Stimulated activated CD4-positive, alpha-beta T cell treated with anti-CD3 and anti-CD28 coated beads, TNF-alpha, amount 100 ng/mL, for 4 hours (primary cell): ENCODE data around the gene SLC44A3.

Experiments used
- DNase-seq, 3 experiments: peaks; one replicate each; pipeline ENCODE4 v3.0.0-alpha.2; 2020; ENCODE audit warnings: low read depth in 3 of 3

SLC44A3 gene

DNA sequence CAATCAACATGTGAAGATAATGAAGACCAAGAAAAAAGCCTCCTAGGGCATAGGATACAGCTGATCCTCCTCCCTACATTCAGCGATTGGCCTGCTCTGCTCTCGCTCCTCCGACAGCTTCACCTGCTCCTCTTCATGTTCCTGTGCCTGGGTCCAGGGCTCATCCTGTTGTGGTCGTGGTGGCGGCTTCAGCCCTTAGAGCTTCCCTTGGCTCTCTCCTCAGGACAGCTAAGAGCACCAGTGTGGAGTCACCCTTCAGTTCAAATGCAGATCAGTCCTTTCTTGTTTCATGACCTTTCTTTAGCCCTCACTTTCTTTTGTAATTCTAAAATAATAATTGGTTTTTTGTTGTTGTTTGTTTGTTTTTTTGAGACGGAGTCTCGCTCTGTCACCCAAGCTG is 88.0 kb downstream of the SLC44A3 start:
- DNase-seq = no peak

DNA sequence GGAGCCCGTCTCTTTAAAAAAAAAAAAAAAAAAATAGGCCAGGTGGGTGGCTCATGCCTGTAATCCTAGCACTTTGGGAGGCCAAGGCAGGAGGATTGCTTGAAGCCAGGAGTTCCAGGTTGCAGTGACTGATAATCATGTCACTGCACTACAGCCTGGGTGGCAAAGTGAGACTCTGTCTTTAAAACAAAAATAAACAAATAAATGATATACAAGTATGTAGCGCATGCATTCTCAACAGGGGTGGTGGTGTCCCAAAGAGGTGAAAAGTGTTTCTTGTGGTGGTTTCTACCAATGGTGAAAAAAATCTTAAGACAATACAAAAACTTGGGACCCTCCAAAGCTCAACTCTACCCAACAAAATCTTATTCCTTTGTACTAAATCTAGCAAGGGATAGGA is 88.8 kb downstream of the SLC44A3 start:
- DNase-seq = no peak

DNA sequence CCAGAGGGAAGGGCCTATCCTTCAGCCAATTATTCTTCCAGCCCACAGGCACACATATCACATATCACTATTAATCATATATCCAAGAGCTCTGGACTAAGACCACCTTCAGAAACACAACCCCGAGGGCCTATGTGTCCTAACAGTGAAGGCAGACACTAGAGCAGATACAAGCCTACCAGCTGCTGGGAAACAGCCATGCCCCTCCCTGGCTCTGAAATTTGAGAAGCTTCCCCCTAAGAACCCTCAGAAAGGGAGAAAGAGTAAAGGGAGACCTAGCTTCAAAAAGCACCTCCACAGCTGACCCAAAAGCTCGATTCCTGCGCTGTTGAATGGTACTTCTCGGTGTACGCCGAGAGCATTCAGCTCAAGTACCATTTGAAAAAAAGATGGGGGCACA is 89.3 kb downstream of the SLC44A3 start:
- no peak for DNase-seq

DNA sequence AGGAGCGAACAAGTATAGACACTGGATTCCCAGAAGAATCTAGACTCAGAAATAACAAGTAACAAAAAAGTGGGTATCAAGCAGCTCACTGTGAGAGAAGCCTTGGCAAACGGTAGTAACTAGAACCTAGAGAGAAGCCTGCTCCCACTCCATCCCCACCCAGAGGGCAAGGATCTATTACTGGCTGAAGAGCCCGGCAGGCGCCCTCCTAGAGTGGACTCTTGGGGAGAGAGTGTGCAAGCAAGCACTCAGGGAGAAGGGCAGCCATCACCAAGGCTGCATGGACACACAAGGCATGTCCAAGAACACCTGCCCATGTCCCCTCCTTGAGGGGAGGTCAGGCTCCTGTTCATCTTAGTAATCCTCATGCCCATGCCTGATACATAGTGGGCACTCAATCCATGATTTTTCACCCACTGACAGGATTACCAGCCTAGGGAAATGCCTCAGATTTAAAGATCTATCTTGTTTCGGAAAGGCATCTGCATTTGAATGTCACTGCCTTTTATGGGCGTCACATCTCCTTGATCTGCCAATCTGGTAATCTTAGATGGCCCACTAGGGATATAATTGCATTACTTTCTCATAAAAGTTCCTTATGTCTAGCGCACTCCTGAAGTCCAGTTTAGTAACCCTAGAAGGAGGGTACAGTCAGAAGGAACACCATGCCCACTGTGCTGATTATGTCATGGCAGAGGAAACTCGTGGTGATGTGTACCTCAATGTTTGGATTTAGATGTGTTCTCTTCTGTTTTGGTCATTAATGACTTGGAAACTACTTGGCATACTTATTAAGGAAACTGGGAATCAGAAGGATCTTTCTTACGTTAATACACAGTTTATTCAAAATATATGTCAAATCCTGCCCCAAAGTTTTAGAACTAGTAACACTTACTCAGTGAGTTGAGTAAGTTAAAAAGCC is 92.4 kb downstream of the SLC44A3 start:
- no peak for DNase-seq

DNA sequence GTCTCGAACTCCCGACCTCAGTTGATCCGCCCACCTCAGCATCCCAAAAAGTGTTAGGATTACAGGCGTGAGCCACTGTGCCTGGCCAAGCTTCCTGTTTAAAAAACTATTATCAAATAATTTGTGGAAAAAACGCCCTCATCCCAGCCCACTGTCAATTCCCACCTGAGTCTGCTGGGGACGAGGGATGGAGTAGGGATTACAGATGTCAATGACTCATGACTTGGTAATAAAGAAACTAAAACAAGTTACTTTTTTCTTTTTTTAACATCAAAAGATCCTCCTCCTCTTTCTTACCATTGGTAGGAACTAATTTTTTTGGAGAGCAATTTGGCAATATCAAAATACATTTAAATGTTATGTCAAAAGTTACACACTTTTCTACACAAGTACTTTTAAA is 97.1 kb downstream of the SLC44A3 start:
- no peak for DNase-seq

DNA sequence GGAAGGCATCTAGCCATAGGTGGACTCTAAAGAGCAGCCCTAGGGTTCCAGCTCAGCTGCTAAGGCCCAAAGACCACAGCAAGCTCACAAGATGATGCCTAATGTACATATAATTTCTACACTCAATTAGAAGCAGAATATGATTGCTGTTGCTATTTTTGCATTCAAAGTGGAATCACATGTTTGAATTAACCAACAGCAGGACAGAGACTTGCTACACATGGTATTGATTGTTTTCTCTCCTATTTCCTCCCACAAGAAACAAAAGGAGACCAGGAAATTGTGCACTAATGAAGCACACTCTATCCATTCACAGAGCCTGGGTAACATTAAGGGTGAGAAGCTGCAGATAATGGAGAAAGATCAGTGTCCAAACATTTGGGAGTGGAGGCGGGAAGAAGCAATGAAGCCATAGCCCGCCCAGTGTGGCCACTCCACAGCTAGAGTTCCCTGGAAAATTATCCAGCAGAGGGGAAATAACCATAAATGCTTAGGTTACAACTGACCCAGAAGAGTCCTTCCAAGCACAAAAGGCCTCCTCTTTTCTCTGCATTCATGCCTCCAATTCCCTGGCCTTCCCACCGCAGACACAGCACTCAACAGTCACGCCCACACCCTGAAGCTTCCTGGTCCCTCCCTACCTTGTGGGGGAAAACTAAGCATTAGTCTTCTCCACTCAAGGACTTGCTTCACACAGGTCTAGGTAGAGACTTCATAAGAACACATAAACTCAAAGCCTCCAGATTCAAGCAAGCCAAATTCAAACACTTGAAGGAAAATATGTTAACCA is 99.3 kb downstream of the SLC44A3 start:
- no peak for DNase-seq

DNA sequence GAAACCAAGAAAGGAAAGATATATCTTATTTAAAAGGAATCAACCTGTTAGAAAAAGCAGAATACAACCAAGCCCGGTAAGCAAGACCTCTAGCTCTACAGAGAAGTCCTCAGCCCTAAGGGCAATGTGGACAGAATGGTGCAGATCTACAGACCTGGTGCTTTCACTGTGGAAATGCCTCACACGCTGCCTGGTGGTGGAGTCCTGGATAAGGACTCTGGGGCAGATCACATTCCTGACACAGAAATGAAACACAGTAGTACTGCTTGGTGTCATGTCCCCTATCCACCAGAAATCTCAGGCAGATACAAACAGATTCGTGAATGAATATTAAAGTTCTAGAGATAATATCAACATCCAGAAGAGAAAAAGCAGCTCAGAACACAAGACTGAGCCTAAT is 99.9 kb downstream of the SLC44A3 start:
- no peak for DNase-seq

DNA sequence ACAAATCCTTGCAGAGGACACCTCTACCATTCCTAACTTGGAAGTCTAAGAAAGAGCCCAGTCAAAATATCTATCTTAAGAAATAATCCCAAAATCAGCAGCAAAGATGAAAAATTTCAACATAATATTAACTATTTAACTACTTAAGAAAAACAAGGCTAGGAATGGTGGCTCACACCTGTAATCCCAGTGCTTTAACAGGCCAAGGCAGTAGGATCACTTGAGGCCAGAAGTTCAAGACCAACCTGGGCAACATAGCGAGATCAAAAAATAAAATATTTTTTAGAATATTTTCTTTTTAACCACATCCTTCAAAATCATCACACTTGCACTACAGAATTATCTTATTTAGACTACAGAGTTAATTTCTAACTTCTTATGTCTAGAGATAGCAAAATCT is 101.8 kb downstream of the SLC44A3 start:
- no peak for DNase-seq

DNA sequence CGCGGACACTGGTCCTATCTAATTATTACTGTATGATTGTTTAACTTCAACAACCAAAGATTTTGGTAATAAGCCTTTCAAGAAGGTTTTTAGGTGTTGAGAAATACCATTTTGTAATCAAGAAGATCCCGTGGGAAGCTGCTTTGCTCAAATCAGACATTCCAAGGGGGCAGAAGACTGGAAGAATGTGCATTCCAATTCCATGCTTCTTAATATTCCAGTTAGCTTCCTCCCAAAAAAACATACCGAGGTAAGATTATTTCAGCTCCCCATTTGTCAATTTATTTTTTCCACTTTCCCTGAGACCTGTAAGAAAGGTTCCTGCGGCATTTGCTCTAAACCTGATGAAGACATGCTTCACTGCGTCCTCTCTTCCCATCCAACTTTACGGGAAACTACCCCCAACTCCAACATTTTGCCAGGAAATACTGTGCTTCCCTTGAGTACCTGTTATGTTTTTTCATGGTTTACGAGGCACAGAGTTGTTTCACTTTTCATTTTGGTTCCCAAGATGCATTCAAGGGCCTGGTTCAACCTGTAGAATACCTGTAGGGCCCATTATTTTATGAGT is 102.7 kb downstream of the SLC44A3 start:
- DNase-seq = no peak

DNA sequence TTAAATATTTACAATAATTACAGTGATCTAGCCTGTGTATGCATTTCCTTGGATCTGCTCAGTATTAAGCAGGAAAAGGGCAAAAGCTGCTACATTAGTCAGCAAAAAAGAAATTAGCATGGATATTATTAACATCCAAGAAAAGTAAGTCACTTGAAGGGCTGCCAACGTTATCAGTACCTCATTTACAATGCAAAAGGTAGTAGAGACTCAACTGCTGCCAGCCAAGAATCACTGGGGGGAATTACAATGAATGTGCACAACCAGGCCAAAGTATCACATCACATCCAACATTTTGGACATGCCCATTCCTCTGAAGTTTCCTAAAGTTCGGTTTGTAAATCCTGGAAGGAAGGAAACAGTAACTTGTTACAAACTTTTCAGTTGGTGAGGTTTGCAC is 104.8 kb downstream of the SLC44A3 start:
- no peak for DNase-seq

DNA sequence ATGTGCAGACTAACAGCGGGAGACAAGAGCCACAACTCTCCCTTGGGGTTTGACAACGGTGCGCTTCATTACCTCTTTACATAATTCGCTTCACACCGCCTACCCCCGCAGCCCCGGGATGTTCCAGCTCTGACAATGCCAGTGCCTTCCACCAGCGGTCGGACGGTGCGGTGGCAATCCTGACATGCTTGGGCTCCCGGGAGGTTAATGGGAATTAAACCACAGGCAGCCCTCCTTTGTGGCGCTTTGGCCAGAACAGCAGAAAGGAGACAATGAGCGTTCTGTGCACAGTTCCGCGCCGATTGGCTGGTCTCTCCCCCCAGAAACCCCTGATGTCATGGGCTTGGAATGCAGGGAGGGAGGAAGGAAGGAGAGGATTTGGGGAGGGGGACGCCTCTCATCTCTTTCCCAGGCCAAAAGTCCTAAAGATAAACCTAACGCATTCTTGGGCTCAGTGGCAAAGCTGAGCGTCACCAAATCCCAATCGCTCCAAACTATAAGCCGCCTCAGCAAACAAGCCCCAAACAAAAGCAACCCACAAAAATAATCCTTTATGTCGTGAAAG is 105.5 kb downstream of the SLC44A3 start:
- no peak for DNase-seq

DNA sequence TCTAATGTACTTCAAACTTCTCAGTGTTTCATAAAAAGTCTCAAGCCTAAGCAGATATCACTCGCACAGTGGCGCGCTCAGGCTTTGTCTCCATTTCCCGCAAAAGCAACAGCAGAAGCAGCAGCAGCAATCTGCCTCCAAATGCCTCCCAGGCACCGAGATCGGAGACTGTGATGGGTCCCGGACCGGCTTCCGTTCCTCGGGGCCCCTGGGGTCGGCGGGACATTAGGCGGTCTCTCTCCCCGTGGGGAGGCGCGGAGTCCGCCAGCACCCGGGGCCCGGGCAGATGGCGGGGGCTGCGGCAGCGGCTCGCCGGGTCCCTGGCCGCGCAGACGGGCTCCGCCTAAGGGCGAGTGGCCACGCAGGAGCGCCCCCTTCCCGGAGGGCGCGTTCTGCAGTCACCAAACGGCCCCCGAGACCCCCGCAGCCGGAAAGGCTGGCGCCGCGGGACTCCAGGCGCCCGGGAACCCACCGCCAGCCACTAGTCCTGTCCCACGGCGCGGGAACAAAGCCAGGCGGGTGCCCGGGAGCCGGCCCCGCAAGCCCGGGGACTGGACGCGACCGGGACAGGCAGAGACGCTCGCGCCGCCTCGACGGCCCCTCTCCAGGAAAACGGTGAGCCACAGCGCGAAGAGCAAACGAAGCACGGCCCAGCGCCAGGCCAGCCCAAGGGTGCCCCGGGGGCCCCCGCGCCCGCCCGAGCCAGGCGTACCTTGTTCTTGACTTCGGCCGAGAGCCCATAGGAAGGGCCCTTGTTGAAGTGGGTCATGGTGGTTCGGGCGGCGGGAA is 106.2 kb downstream of the SLC44A3 start:
- DNase-seq = peak in 2 of 3 experiments; percentile 1 to 11

DNA sequence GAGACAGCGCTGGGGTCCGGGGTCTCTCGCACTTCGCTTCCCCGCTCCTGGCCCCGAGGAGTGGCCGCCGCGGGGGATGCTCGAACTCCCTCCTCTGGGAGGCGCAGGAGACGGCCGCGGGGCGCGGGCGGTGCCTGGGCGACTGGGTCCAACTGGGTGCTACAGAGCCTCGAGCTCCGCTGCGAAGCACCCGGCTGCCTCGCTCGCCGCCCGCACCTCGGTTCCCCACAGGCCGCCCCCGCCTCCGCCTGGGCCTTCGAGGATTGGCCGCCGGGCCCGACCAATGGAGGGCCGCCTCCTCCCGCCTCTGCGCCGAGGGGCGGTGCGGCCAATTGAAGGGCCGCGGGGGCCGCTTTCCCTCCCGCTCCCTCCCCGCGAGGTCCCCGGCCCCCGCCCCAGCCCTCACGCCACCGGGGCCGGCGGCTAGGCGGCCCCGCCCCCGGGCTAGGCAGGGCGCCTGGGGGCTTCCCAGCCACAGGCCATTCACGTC is 106.8 kb downstream of the SLC44A3 start, which contains the start of gene CNN3:
TSS of gene CNN3 (minus strand) at position 196 of the 490 bp plus-strand sequence. CDS start 216 bp downstream, outside the sequence.
- DNase-seq = peak; percentile 43 to 64 (median 58)

DNA sequence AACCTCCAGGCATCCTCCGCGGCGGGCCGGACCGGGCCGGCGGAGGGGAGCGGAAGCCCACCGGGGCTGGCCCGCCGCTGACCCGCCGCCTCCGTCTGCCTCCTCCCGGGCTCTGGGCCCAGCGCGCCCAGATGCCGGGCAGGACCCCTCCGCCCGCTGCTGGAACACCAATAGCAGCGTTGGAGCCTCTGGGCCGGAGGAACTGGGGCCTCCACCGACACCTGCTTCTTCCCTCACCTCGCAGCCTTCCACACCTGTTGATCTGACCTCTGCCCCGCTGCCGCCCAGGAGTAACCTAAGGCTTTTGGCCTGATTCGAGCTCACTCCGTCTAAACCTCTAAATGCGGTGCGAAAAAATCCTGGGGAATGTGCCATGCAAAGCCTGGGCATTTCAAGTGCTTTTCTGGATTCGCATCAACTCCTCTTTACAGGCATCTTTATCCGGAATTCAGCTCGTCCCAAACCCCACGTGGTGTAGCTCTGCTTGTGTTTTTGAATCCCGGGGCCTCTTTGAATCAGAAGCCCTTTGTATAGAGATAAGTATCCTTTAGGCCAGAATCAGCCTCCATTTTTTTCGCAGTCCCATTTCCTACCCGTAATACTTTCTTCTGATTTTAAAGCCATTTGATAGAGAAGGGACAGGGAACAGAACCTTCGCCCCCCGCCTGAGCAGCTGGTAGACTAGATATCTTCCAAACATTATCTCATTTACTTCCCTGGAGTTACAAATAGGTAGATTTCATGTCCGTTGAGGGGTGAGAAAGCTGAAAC is 107.4 kb downstream of the SLC44A3 start:
- DNase-seq = no peak

DNA sequence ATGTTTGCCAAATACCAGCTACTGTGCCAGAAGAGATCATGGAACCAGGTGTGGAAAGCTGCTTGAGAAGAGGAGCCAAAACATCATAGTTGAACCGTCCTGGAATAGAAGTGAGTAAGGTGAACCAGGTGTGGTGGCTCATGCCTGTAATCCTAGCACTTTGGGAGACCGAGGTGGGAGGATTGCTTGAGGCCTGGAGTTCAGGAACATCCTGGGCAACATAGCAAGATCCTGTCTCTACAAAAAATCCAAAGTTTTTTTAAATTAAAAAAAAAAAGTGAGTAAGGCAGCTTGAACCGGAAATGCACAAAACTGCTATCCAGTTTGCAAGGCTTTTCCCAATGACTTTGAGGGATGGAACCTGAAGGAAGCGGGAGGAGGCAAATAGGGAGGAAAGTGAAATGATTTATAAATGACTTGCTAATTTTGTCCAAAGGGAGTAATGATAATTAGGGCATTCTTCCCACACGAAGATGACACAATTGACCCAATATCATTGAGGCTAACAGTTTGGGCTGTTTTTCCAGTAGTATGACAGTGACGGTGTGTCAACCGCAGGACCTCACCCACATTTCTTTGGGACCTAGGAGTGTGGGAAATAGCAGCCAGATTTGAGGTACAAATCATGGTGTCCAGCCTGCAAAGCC is 108.3 kb downstream of the SLC44A3 start:
- DNase-seq = no peak

DNA sequence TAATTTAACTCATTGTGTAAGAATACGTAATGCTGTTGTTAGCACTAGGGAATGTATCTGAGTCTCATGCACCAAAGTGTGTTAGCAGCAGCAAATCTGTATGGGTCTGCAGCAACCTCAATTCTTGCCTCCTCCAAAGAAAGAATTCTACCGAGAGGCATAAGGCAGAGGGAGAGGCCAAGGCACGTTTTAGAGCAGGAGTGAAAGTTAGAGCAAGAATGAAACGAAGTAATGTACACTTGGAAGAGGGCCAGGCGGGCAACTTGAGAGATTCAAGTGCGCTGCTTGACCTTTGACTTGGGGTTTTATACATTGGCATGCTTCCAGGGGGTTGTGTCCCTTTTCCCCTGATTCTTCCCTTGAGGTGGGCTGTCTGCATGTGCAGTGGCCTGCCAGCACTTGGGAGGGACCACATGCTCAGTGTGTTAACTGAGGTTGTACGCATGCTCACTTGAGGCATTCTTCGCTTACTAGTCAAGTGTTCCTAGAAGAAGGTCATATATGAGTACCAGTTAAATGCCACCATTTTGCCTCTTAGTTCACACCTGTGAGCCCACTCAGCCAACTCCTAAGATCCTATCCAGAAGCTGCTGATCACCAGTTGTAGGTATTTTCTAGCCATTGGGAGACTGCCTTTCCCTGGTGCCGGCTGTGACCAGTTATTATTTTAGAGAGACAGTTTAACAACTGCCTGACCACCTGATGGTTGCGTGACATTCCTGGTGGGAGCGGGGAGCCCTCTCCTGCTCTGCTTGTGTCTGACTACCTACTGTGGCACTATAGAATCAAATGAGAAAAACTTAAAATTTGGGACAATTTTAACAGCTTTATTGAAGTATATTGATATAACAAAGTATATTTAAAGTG is 109.4 kb downstream of the SLC44A3 start:
- no peak for DNase-seq

DNA sequence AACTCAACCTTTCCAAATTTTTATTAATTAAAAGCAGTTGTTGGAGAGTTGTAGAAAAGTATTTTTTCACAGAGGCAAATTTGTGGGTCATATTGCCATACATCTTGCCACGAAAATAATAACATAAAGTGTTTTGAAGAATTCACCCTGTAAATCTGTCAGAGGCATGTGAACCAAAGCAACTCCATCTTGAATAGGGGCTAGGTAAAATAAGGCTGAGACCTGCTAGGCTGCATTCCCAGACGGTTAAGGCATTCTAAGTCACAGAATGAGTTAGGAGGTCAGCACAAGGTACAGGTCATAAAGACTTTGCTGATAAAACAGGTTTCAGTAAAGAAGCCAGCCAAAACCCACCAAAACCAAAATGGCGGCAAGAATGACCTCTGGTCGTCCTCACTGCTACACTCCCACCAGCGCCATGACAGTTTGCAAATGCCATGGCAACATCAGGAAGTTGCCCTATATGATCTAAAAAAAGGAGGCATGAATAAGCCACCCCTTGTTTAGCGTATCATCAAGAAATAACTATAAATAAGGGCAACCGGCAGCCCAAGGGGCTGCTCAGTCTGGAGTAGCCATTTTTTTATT is 111.2 kb downstream of the SLC44A3 start:
- no peak for DNase-seq

DNA sequence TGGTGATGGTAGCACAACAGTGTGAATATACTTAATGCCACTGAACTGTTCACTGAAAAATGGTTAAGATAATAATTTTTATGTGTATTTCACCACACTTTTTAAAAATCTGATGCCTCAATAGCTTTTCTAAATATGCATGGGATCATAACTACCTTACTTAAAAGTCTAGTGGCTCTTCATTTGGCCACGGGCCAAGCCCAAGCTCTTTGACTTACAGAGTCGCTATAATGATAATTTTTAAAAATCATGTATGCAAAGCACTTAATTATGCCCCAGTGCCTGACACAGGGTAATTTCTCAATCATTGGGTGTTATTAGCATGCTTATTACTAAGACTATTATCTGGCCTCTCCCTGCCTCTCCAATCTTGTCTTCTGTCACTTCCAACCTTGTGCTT is 114.4 kb downstream of the SLC44A3 start:
- no peak for DNase-seq
